Epithelial cell of esophagus (primary cell): ENCODE measurements around the gene SERPINA10.

Source experiments
- DNase-seq: peaks from one replicate; pipeline ENCODE4 v3.0.0; 2010; ENCODE audit warnings: low read depth
- H3K4me3 ChIP-seq: 2 replicates; pipeline ENCODE4 v1.5.1; 2011; ENCODE audit warnings: mild to moderate bottlenecking, low read length, control low read depth
- TF ChIP-seq, protein P1 (sequence below): IDR thresholded peaks from 2 replicates; pipeline ENCODE4 v1.5.1; 2011; ENCODE audit warnings: low read depth, mild to moderate bottlenecking, low read length, control low read depth, inconsistent platforms; ENCODE audit not compliant: insufficient read depth; ENCODE audit errors: missing control alignments

The SERPINA10 gene

DNA sequence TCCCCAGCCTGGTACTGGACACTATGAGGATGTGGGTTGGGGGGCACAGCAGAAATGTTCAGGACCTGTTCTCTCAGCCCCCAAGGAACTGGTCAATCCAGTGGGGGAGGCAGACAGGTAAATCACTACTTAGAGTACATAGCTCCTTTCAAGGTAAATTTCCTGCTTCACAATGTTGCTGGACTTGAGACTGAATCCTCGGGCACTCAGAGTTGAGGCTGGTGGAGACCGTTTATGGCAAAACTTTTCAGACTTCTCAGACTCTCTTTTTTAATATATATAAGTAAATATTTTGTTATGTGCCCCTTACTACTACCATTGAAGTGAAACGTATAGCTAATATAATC lies 483 bp upstream of the SERPINA10 start:
- H3K4me3 ChIP-seq = no peak overlapping the region
- DNase-seq = no peak
- TF ChIP-seq, protein P1, sequence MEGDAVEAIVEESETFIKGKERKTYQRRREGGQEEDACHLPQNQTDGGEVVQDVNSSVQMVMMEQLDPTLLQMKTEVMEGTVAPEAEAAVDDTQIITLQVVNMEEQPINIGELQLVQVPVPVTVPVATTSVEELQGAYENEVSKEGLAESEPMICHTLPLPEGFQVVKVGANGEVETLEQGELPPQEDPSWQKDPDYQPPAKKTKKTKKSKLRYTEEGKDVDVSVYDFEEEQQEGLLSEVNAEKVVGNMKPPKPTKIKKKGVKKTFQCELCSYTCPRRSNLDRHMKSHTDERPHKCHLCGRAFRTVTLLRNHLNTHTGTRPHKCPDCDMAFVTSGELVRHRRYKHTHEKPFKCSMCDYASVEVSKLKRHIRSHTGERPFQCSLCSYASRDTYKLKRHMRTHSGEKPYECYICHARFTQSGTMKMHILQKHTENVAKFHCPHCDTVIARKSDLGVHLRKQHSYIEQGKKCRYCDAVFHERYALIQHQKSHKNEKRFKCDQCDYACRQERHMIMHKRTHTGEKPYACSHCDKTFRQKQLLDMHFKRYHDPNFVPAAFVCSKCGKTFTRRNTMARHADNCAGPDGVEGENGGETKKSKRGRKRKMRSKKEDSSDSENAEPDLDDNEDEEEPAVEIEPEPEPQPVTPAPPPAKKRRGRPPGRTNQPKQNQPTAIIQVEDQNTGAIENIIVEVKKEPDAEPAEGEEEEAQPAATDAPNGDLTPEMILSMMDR = no peak

DNA sequence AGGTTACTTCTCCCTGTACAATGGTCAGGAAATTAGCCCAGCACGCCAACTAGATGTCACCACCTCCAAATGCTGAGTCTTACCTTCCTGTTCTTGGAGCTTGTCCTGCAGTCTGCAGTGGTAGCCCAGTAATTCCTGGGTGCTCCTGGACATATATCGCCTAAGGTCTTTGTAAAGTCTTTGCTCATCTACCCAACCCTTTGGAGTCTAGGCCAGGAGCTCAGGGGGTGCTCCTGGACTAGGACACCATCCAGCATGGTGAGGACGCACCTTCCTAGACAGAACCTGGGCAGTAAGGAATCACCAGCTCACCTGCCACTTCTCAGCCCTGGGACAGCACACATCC lies 569 bp downstream of the SERPINA10 start:
- no peak overlapping the region for H3K4me3 ChIP-seq
- TF ChIP-seq, protein P1 = no peak
- DNase-seq = no peak

DNA sequence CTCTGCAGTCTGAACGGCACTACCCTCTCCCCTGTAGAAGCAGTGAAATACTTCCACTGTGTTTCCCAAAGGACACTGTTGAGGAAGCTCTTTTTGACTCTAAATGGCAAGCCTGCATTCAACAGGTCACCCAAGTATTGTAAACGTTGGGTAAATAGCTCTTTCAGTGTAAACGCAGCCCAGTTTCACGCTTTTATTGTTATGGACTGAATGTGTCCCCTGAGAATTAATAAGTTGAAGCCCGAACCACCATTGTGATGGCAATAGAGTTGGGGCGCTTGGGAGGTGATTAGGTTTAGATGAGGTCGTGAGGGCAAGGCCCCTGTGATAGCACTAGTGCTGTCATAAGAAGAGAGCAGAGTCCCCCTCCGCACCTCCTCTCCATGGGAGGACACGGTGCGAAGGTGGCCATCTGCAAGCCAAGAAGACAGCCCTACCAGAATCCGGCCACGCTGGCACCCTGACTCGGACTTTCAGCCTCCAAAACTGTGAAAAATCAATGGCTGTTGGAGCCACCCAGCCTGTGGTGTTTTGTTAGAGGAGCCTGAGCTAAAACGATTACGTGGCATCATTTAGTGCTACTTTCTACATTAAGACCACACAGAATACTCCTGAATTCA lies 1.1 kb downstream of the SERPINA10 start:
- no peak overlapping the region for H3K4me3 ChIP-seq
- no peak for DNase-seq
- TF ChIP-seq, protein P1 = no peak

DNA sequence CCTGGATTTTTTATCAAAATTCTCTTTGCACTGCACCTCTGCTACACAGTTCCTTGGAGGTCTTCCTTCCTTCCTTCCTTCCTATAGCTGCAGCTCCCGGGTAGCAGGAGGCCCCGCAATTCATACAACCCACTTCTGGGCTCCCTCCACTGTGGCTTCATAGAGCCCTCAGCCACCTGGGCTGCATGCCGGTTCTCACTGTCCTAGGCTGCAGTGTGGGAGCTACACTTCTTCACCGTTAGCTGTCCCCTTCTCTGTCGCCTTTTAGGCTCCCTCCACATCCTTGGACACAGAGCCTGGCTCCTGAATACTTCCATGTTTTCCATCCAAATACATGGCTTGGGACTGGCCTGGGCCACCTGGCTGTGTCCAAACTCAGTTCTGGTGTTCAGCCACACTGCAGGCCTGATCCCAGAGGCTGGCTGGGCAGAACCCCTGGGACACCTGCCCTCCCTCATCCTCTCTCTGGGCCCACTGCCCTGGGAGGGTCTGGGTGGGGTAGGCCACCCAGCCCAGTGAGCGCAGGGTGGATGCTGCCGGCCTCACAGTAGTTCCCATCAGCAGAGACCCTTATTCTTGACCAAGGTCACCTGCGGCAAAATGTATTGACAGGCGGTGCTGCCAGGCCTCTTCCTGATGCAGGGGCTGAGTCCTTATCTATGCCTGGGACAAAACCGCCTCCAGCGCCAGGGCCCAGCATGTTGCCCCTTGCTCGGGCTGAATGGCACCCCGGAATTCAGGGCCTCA lies 1.7 kb downstream of the SERPINA10 start:
- TF ChIP-seq, protein P1 = no peak
- no peak for DNase-seq
- H3K4me3 ChIP-seq = no peak overlapping the region

DNA sequence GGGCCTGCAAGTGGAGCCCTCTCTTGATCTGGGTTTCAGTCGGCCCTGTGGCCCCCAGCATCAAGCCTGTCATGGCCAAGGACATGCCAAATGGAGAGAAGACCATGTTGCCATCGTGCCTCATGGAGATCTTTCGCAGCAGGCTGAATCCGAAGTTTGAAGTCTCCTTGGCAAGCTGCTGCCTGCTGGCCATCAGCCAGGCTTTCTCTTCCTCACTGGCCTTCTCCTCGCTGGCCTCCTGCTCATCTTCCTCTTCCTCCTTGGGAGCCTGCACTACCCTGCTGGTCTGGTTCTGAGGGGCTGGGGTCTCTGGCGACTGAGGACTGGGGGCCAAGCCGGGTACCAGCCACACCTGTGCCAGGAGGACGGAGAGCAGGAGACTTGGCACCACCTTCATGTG lies 2.9 kb downstream of the SERPINA10 start:
- no peak for DNase-seq
- TF ChIP-seq, protein P1 = no peak
- H3K4me3 ChIP-seq = no peak overlapping the region

DNA sequence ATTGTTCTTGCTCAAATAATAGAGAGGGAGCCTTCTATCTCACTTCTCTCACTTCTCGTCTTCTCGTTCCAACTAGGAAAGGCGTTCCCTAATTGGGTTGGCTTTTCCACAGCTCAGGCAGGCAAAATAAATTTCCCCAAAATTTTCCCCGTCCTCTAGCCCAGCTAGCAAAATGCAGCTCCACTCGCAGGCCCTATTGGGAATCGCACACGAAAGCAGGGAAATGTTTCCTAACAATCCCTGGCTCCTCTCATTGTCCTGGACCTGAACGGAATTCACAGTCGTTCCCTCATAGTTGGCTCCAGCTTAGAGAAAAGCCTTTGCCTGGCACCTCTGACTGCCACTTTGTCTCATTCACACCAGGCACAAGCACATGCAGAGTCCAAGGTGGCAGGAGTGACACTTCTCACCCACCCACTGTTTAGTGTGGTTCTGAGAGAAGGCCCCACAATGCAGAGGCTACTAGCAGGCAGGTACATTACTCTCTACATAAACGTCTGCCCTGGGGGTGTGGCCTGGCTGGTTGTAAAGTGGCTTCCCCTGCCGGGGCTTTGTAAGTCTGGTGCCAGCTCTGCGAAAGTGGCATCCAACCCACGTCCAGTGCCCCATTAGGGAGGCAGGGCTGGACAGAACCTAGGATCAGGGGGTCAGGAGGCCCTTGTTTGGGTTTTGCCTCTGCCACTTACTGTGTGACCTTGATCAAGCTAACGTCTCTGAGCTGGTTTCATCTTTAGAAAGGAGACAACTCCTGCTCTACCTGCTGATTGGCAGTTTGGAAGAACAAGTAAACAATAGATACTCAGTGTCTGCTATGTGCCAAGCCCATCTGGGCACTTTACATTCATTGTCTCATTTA lies 4.2 kb downstream of the SERPINA10 start:
- TF ChIP-seq, protein P1 = no peak
- no peak overlapping the region for H3K4me3 ChIP-seq
- no peak for DNase-seq

DNA sequence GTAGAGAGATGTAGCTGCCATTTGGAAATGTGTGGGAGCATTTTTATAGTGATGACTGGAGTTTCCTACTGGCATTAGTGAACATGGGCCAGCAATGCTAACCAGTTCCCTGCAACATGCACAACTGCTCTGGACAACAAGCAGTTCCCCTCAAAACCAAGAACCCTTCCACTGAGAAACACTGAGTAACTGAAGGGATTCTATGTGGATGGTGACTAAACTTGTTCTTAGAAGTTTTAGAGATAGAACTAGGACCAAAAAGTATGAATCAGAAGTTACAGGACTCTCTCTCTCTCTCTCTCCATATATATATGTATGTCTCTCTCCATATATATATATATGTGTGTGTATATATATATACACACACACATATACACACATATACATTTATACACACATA lies 7.9 kb downstream of the SERPINA10 start:
- H3K4me3 ChIP-seq = no peak overlapping the region
- TF ChIP-seq, protein P1 = no peak
- no peak for DNase-seq
